Fibroblast of the conjunctiva (primary cell): ENCODE measurements around the gene PRKD2.

Experiments
- DNase-seq: peaks from one replicate; pipeline ENCODE4 v3.0.0-alpha.2; 2010; ENCODE audit warnings: low read depth

The PRKD2 gene

GRCh38 chr19:46704379-46705076 is 12.4 kb downstream of the PRKD2 start:
- DNase-seq: no peak

- DNase-seq: no peak
Measured at GRCh38 chr19:46700704-46701103, 16.2 kb downstream of the PRKD2 start.

GRCh38 chr19:46698395-46699321 is 18.3 kb downstream of the PRKD2 start:
- no peak for DNase-seq

GRCh38 chr19:46697204-46697960 is 19.5 kb downstream of the PRKD2 start:
- DNase-seq: peak; percentile 66

- DNase-seq: no peak
Measured at GRCh38 chr19:46696866-46697203, 20.1 kb downstream of the PRKD2 start.

- no peak for DNase-seq
Measured at GRCh38 chr19:46696052-46696451, 20.9 kb downstream of the PRKD2 start.

GRCh38 chr19:46693760-46694159 is 23.2 kb downstream of the PRKD2 start:
- no peak for DNase-seq

- no peak for DNase-seq
Measured at GRCh38 chr19:46692918-46693722, 23.8 kb downstream of the PRKD2 start.

- no peak for DNase-seq
Measured at GRCh38 chr19:46691948-46692347, 25.0 kb downstream of the PRKD2 start.

GRCh38 chr19:46691104-46691503 is 25.8 kb downstream of the PRKD2 start:
- no peak for DNase-seq

GRCh38 chr19:46689358-46689757 is 27.6 kb downstream of the PRKD2 start:
- DNase-seq: no peak

GRCh38 chr19:46687438-46688145 is 29.3 kb downstream of the PRKD2 start:
- DNase-seq: no peak

- DNase-seq: no peak
Measured at GRCh38 chr19:46685189-46685588, 31.7 kb downstream of the PRKD2 start.

GRCh38 chr19:46678110-46678732 is 38.7 kb downstream of the PRKD2 start:
- no peak for DNase-seq

- DNase-seq: no peak
Measured at GRCh38 chr19:46674416-46675178, 42.3 kb downstream of the PRKD2 start.

GRCh38 chr19:46670813-46671212 is 46.1 kb downstream of the PRKD2 start:
- no peak for DNase-seq

- DNase-seq: no peak
Measured at GRCh38 chr19:46668662-46669061, 48.3 kb downstream of the PRKD2 start.

- DNase-seq: no peak
Measured at GRCh38 chr19:46665072-46665471, 51.8 kb downstream of the PRKD2 start.

- peak; percentile 82 for DNase-seq
Measured at GRCh38 chr19:46661735-46662592, 55.0 kb downstream of the PRKD2 start.
